Testis (tissue), 3 donors: ENCODE results near the gene LAMA3. TPM values are rescaled to one million over a fixed set of nuclear protein-coding genes. Genes with fewer than 3 reads are reported as not detected.

ENCODE experiments used
- DNase-seq: peaks from one replicate; pipeline ENCODE4 v3.0.0-alpha.2; 2019
- H3K27ac ChIP-seq, 2 donors: fragments of 200-600 bp; sonication (generic); one replicate each; pipeline ENCODE4 v1.5.1; 2019
- H3K27me3 ChIP-seq: fragments of 200-600 bp; sonication (generic); one replicate; pipeline ENCODE4 v1.5.1; 2019
- H3K36me3 ChIP-seq: fragments of 200-600 bp; sonication (generic); one replicate; pipeline ENCODE4 v1.5.1; 2017; ENCODE audit warnings: low read depth; ENCODE audit errors: missing control alignments
- H3K4me1 ChIP-seq: fragments of 200-600 bp; sonication (generic); one replicate; pipeline ENCODE4 v1.5.1; 2019
- H3K4me3 ChIP-seq, 2 donors: fragments of 200-600 bp; sonication (generic); one replicate each; pipeline ENCODE4 v1.5.1; 2017 to 2019
- H3K9me3 ChIP-seq: fragments of 200-600 bp; sonication (generic); one replicate; pipeline ENCODE4 v1.5.1; 2017
- CTCF ChIP-seq, 3 experiments: fragments of 450-650 bp in 2 of 3; fragments of 200-600 bp in 1 of 3; sonication (generic) in 1 of 3; IDR thresholded peaks; one replicate each; pipeline ENCODE4 v1.5.1; 2016 to 2019; ENCODE audit warnings: antibody characterized with exemption in 3 of 3, mild to moderate bottlenecking in 2 of 3, moderate library complexity in 1 of 3
- POLR2A ChIP-seq: fragments of 450-650 bp; IDR thresholded peaks from one replicate; pipeline ENCODE4 v1.6.1; 2017; ENCODE audit warnings: antibody characterized with exemption, mild to moderate bottlenecking, moderate library complexity
- WGBS, 2 donors: methylation state at CpG; one replicate each; pipeline ENCODE4 v1.1.5; 2018; 5-methylcytosine and 5-hydroxymethylcytosine counted together
- intact Hi-C: fragments of 100-400 bp; cut with DNase I; formaldehyde crosslinking; loops from one replicate; pipeline ENCODE4 v1.15.1; 2023; ENCODE audit warnings: low total_unique reads
- polyA plus RNA-seq: library from polyadenylated mRNA; stranded (reverse); fragments of 350-450 nt; fragmentation: Illumina TruSeq; extraction: RNeasy Lipid Tissue Mini Kit (QIAGEN cat#74804); gene quantifications from one replicate; pipeline ENCODE4 v1.2.3, GENCODE V29; 2014; ENCODE audit warnings: low read depth, low replicate concordance; ENCODE audit not compliant: insufficient read depth
- total RNA-seq, 2 donors: library from RNA; depleted of rRNA; stranded (reverse); fragments of >200 nt; gene quantifications; one replicate each; pipeline ENCODE4 v1.2.3, GENCODE V29; 2016

LAMA3 gene
- total and polyA plus RNA-seq, 3 donors from 2014 or later: 11.9 to 22.1 (median 14.1) TPM

GRCh38 chr18:23878336-23878900, 189.2 kb downstream of the LAMA3 start:
- intact Hi-C loops: no loop called here
- no peak overlapping the region for H3K27ac ChIP-seq
- WGBS, 2 donors: 89 to 90% methylated on average over 11 of the region's 11 CpGs
- peaks cover 13% of the 10 kb centered on the region for H3K4me1 ChIP-seq
- H3K27me3 ChIP-seq: no peaks in the 10 kb centered on the region
- TF ChIP-seq CTCF (IDR thresholded peaks at IDR 0.05): no peak
- TF ChIP-seq POLR2A: no peak
- no peaks in the 10 kb centered on the region for H3K9me3 ChIP-seq
- no peak for DNase-seq
- H3K36me3 ChIP-seq: no peaks in the 10 kb centered on the region
- H3K4me3 ChIP-seq: no peak overlapping the region

DNA sequence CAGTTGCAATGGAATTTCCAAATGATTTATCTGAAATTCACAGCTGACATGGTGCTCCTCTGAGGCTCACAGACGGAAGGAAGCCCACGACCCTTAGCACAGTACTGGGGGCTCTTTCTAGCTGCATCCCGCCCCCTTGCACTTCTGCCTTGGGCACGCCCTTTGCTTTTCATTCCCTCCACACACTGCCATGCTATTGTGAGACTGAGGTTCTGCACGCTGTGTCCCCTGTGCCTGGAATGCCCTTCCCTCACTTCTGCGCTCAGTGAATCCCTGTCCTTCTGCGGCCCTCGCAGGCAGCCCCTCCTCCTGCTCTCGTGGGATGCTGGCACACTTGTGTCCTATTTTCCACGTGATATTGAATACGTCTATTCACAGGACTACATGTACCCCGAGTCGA, 189.9 kb downstream of the LAMA3 start:
- Histone ChIP-seq H3K4me3 (no peak overlapping the region), H3K36me3 (no peaks in the 10 kb centered on the region), H3K27me3 (no peaks in the 10 kb centered on the region), H3K9me3 (no peaks in the 10 kb centered on the region), H3K4me1 (peaks cover 20% of the 10 kb centered on the region), H3K27ac (no peak overlapping the region)
- no peak for DNase-seq
- TF ChIP-seq POLR2A (no peak), CTCF (IDR thresholded peaks at IDR 0.05) (no peak)
- WGBS, 2 donors: 91 to 94% methylated on average over 13 of the region's 13 CpGs
- intact Hi-C loops: no loop called here

- Histone ChIP-seq H3K27ac (no peak overlapping the region), H3K4me1 (peaks cover 24% of the 10 kb centered on the region), H3K36me3 (no peaks in the 10 kb centered on the region), H3K9me3 (no peaks in the 10 kb centered on the region), H3K4me3 (no peak overlapping the region), H3K27me3 (no peaks in the 10 kb centered on the region)
- no peak for TF ChIP-seq POLR2A
- no peak for TF ChIP-seq CTCF (IDR thresholded peaks at IDR 0.05)
- intact Hi-C loops: no loop called here
- no peak for DNase-seq
- WGBS, 2 donors: 91 to 92% methylated on average over 7 of the region's 7 CpGs
Measured at GRCh38 chr18:23879544-23879943, 190.3 kb downstream of the LAMA3 start.

- intact Hi-C loops: loop anchor here (10.0 kb wide), 1 partner anchor 45 kb away; no protein-coding TSS in a partner anchor
- no peaks in the 10 kb centered on the region for H3K36me3 ChIP-seq
- H3K27ac ChIP-seq: no peak overlapping the region
- TF ChIP-seq POLR2A (no peak), CTCF (IDR thresholded peaks at IDR 0.05) (no peak)
- H3K9me3 ChIP-seq: no peaks in the 10 kb centered on the region
- H3K4me1 ChIP-seq: peaks cover 29% of the 10 kb centered on the region
- 87 to 96% methylated on average over 6 of the region's 6 CpGs for WGBS, 2 donors
- DNase-seq: no peak
- H3K27me3 ChIP-seq: no peaks in the 10 kb centered on the region
- H3K4me3 ChIP-seq: no peak overlapping the region
Measured at GRCh38 chr18:23879966-23880565, 190.8 kb downstream of the LAMA3 start.
